HG03354 (cell line): Measurements from ENCODE around the gene KRT77.

Experiments used
- ATAC-seq: cut with Tn5 transposase; IDR thresholded peaks from one replicate; pipeline ENCODE4 v1.9.1; 2021; ENCODE audit warnings: mild to moderate bottlenecking; ENCODE audit not compliant: unreplicated experiment, poor library complexity, severe bottlenecking

The KRT77 gene

DNA sequence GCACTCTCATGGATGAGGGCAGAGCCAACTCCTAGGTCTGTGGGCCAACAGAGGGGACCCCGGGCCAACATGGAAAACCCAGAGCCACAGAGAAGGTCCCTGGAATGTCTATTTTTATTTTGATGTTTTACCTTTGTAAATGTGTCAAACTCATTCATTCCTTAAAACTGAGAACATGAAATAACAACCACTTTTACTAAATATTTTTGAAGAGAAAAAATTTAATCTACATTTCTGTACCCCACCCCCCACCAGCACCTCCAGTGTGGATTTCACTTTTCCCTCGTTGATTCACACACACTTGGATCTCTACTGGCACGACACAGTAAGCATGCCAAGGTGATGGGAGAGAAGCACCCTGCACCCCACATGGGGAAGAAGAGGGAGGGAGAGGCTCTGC is 6.7 kb downstream of the KRT77 start:
- no peak for ATAC-seq

DNA sequence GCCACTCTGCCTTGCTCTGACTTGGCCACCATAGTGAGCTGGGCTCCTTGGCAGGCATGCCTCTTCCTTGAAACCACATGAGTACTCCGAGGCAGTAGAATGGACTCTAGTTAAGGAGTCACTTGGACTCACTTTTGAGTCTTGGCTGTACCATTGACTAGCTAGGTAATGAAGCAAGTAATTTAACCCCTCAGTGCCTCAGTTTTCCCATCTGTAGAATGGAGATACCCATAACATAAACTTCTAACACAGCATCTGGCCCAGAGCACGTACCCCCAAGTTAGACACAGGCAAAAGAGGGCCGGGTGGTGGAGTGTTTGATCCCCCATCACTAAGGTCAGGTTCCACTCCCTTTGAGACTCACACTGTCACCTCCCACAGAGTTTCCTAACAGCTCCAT is 8.3 kb downstream of the KRT77 start:
- ATAC-seq, result no peak

- ATAC-seq, result no peak
Observed at GRCh38 chr12:52694151-52694550, 9.2 kb downstream of the KRT77 start.

GRCh38 chr12:52693261-52693660 is 10.1 kb downstream of the KRT77 start:
- ATAC-seq, result no peak

- no peak for ATAC-seq
Observed at GRCh38 chr12:52692254-52692653, 11.1 kb downstream of the KRT77 start.

DNA sequence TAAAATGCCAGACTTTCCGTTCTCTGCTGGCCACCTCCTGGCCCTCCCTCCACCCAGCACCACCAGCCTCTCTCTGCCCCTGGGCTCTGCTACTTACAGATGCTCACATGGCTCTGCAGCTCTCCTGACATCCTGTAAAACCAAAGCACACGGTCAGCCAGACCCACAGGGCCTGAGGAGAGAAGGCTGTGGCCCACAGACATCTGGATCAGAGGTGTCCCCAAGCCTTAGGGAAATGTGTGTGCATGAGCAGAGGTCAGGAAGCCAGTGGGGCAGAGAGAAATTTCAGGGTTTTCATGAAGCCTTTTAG is 11.5 kb downstream of the KRT77 start:
- no peak for ATAC-seq

DNA sequence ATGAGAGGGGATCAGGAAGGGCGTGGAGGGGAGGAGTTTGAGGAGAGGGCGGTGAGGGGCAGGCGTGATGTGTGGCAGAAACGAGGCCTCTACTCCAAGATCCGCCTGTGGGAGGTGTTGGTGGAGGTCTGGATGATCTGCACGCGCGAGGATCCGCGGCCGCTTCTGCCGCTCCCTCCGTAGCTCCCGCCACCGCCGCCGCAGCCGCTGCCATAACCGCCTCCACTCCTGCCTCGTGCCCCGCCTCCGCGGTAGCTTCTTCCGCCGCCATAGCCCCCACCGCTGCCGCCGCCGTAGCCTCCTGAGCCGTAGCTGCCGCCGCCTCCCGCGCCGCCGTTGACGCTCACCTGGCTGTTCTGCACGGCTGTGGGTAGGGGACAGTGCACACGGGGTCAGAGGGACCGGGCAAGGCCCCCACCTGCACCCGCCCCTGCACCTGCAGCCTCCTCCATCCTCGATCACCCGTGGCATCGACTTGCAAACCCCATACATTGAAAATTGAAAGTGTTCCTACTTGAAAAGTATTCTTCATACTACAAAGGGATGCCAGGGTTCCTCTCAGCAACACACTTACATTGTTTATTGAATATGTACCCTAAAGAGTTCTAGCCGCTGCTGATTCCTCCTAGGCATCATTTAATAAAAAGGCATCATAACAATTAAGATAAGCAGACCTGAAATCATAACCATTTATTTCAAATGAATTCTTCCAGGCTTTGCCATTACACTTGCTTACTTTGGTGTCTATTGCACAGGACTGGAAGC is 12.1 kb downstream of the KRT77 start:
- no peak for ATAC-seq

- no peak for ATAC-seq
Observed at GRCh38 chr12:52690351-52691075, 12.8 kb downstream of the KRT77 start.

GRCh38 chr12:52689936-52690335 is 13.4 kb downstream of the KRT77 start:
- ATAC-seq, result no peak

DNA sequence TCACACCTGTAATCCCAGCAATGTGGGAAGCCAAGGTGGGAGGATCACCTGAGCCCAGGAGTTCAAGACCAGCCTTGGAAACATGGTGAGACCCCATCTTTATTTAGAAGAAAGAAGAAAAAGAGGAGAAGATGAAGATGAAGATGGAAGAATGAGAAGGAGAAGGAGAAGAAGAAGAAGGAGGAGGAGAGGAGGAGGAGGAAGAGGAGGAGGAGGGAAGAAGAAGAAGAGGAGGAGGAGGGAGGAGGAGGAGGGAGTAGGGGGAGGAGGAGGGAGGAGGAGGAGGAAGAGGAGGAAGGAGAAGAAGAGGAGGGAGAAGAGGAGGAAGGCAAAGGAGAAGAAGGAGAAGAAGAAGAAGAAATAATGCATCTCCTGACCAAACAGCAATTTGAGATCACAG is 14.1 kb downstream of the KRT77 start:
- ATAC-seq, result no peak

DNA sequence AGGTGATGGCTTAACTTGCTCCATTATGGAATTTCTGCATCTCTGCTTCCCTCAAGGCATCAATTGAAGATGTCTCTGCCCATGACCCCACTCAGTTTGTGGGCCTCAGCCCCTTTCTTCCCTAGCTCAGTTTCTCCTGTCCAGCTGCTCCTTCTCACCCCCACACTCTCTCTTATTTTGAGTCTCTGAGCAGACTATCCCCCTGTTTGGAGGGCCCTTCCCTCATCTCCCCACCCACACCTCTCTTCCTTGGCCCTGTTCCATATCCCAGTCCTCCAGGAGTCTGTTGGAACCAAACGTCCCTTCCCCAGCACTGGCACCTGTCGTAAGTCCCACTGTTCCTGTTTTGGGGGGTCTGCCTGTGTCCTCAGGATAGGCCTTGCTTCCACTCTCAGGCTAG is 14.8 kb downstream of the KRT77 start:
- no peak for ATAC-seq

DNA sequence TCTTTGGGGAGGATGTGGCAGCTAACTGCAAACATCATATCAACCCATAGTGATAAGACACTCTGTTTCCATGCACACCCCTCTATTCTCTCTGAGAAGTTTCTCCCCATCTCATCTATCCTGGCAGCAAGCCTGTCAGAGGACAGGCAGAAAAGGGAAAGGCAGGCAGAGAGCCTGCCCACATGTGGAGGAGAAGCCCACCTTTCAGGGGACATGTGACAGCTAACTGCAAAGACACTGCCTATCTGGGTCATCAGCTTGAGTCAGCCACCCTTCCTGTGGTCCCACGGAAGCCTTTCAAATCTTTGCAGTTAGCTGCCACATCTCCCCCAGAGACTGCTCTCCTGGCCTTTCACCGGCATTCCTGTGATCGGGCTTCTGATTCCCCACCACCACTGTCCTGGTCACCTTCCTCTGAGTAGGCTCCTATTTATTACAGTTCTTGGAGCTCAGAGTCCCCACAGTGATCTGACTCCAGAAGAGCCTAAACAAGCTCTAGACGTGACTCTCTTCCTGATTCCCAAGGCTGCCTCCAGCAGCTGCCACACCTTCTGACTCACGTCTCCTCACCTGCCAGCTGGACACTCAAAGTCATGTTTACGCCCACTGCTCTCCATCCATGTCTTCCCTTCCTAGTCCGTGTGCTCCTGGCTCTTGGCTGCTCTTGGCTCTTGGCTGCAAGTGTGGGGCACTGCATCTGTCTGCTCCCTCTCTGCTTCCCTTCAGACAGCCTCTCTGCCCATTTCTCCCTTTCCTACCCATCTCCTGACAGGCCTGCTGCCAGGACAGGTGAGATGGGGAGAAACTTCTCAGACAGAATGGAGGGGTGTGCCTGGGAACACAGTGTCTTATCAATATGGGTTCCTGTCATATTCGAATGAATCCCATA is 15.6 kb downstream of the KRT77 start:
- ATAC-seq, result no peak

GRCh38 chr12:52686756-52687487 is 16.4 kb downstream of the KRT77 start:
- no peak for ATAC-seq

DNA sequence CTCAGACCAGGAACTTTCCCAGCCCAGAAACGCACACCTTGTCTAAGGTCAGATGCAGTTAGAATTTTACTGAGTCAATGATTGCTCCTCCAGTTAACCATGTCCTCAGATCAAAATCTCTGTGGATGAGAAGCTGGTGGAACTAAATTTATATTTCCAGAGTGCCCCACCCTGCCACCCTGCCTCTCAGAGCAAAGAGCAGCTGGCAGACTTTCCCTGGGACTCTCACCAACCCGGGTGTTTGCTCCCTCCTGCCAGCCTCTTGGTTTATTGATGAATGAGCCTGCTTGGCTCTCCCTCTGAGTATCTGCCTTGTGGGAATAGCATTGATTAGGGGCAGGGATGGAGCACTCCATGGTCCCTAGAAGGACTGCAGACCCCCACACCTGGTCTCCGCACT is 17.3 kb downstream of the KRT77 start:
- ATAC-seq, result no peak

GRCh38 chr12:52685406-52685890 is 17.9 kb downstream of the KRT77 start:
- no peak for ATAC-seq

GRCh38 chr12:52684431-52684830 is 18.9 kb downstream of the KRT77 start:
- no peak for ATAC-seq

DNA sequence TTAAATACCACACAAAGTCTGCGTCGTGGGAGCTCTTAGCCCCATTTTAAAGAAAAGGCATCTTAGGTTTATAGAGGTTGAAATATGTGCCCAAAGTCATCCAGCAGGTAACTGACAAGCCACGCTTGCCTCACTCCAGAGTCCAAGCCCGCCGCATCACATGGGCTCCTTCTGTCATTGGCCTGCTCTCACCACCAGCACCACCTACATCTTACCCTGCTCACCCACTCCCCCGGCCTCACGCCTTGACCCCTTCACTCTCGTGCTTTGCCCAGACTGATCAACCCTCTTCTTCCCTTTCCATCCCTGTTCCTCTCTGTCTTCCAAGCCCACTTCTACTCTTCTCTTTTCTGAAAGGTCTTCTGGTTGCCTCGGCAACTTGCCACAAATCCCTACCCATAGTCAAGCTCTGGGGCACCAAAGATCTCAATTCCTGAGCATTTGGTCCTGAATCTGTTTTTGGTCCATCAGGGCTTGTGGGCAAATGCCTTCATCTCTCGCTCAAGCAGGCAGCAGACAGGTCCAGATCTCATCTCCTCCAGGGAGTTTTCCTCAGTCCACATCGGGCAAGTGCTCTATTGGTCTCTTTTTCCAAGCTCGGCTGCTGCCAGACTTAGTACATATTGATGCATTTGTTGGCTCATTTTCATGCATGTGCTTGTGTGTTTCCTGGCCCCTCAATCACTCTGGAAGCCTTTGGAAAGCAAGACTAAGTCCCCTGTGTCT is 19.6 kb downstream of the KRT77 start:
- no peak for ATAC-seq

GRCh38 chr12:52682938-52683574 is 20.3 kb downstream of the KRT77 start:
- no peak for ATAC-seq

- ATAC-seq, result no peak
Observed at GRCh38 chr12:52682381-52682660, 21.0 kb downstream of the KRT77 start.
